HG03354 (cell line): ENCODE data around the gene SRRT.
"Not testable (repeated sequence)": the region's sequence is repeated elsewhere in the genome, so short reads cannot be mapped to it uniquely, and the experiment has no call there.

ENCODE experiments used
- ATAC-seq: cut with Tn5 transposase; IDR thresholded peaks from one replicate; pipeline ENCODE4 v1.9.1; 2021; ENCODE audit warnings: mild to moderate bottlenecking; ENCODE audit not compliant: unreplicated experiment, poor library complexity, severe bottlenecking

SRRT gene

GRCh38 chr7:100891568-100892247 lies 16.8 kb downstream of the SRRT start:
- ATAC-seq, result no peak

- no peak for ATAC-seq
Measured at GRCh38 chr7:100892364-100893317, 17.7 kb downstream of the SRRT start.

GRCh38 chr7:100893318-100893895 lies 18.5 kb downstream of the SRRT start:
- ATAC-seq, result no peak

GRCh38 chr7:100893910-100894721 lies 19.2 kb downstream of the SRRT start:
- no peak for ATAC-seq

GRCh38 chr7:100894860-100895700 lies 20.2 kb downstream of the SRRT start:
- ATAC-seq, result no peak

GRCh38 chr7:100895701-100895955 lies 20.7 kb downstream of the SRRT start, which contains the start of gene ACHE:
ACHE (minus strand) TSS chr7:100895888; CDS start chr7:100894232, 1,656 bp downstream.
- ATAC-seq, result no peak

- ATAC-seq, result no peak
Measured at GRCh38 chr7:100895956-100896731, 21.2 kb downstream of the SRRT start.

- no peak for ATAC-seq
Measured at GRCh38 chr7:100896732-100897608, 22.1 kb downstream of the SRRT start.

- no peak for ATAC-seq
Measured at GRCh38 chr7:100897772-100898454, 23.0 kb downstream of the SRRT start.

GRCh38 chr7:100899432-100899831 lies 24.5 kb downstream of the SRRT start:
- ATAC-seq, result no peak

GRCh38 chr7:100900978-100901377 lies 26.1 kb downstream of the SRRT start:
- no peak for ATAC-seq

GRCh38 chr7:100901921-100902332 lies 27.0 kb downstream of the SRRT start:
- no peak for ATAC-seq

GRCh38 chr7:100902638-100903037 lies 27.7 kb downstream of the SRRT start:
- no peak for ATAC-seq

GRCh38 chr7:100908512-100908911 lies 33.6 kb downstream of the SRRT start:
- no peak for ATAC-seq

- not testable (repeated sequence) for ATAC-seq
Measured at GRCh38 chr7:100910443-100910842, 35.5 kb downstream of the SRRT start.

GRCh38 chr7:100911484-100911883 lies 36.6 kb downstream of the SRRT start:
- no peak for ATAC-seq
